Stomach smooth muscle (tissue), 2 donors: Measurements from ENCODE around the gene DCXR.
A peak's percentile ranks its signal among the peaks of the same experiment; 100 is the strongest.

Experiments used
- H3K27ac ChIP-seq: one replicate; pipeline ENCODE4 v1.7.0; 2013; ENCODE audit warnings: mild to moderate bottlenecking, low read length, inconsistent platforms
- H3K27me3 ChIP-seq, 2 donors: one replicate each; pipeline ENCODE4 v1.7.0; 2013; ENCODE audit warnings: low read length in 2 of 2; ENCODE audit not compliant: insufficient read depth in 2 of 2, control insufficient read depth in 1 of 2
- H3K36me3 ChIP-seq, 2 donors: one replicate each; pipeline ENCODE4 v1.7.0; 2013; ENCODE audit warnings: low read length in 2 of 2; ENCODE audit not compliant: control insufficient read depth in 2 of 2, insufficient read depth in 2 of 2
- H3K4me1 ChIP-seq: one replicate; pipeline ENCODE4 v1.7.0; 2013; ENCODE audit warnings: low read length; ENCODE audit not compliant: control insufficient read depth, insufficient read depth
- H3K4me3 ChIP-seq, 2 donors: one replicate each; pipeline ENCODE4 v1.7.0; 2013; ENCODE audit warnings: low read length in 2 of 2
- H3K9ac ChIP-seq, 2 donors: one replicate each; pipeline ENCODE4 v1.7.0; 2013; ENCODE audit warnings: low read length in 2 of 2, mild to moderate bottlenecking in 1 of 2
- H3K9me3 ChIP-seq, 2 donors: one replicate each; pipeline ENCODE4 v1.7.0; 2013; ENCODE audit warnings: low read length in 2 of 2; ENCODE audit not compliant: control insufficient read depth in 2 of 2
- donor health status: healthy.
- donor health status: Pancreatic carcinoma.

DCXR gene

GRCh38 chr17:82007495-82008257 is 29.8 kb downstream of the DCXR start:
- H3K9ac ChIP-seq: no peak overlapping the region
- H3K4me1 ChIP-seq: peaks cover 36% of the 10 kb centered on the region
- no peak overlapping the region for H3K27ac ChIP-seq
- H3K27me3 ChIP-seq: no peaks in the 10 kb centered on the region
- H3K9me3 ChIP-seq: no peaks in the 10 kb centered on the region
- H3K36me3 ChIP-seq: no peaks in the 10 kb centered on the region
- H3K4me3 ChIP-seq: no peak overlapping the region

GRCh38 chr17:82007228-82007494 is 30.3 kb downstream of the DCXR start:
- no peak overlapping the region for H3K27ac ChIP-seq

GRCh38 chr17:82006468-82007227 is 30.8 kb downstream of the DCXR start:
- Histone ChIP-seq H3K27me3 (no peaks in the 10 kb centered on the region), H3K4me3 (no peak overlapping the region), H3K4me1 (peaks cover 31% of the 10 kb centered on the region), H3K9ac (peak overlapping the region in 1 of 2 donors; percentile 29), H3K36me3 (no peaks in the 10 kb centered on the region), H3K27ac (no peak overlapping the region), H3K9me3 (no peaks in the 10 kb centered on the region)

More at GRCh38 chr17:82007228-82007494, 30.3 kb downstream of the DCXR start:
- Histone ChIP-seq H3K36me3 (no peaks in the 10 kb centered on the region), H3K27me3 (no peaks in the 10 kb centered on the region), H3K4me1 (peaks cover 31% of the 10 kb centered on the region), H3K9ac (no peak overlapping the region), H3K9me3 (no peaks in the 10 kb centered on the region), H3K4me3 (no peak overlapping the region)

GRCh38 chr17:82005701-82006348 is 31.7 kb downstream of the DCXR start:
- Histone ChIP-seq H3K4me1 (peaks cover 31% of the 10 kb centered on the region), H3K36me3 (no peaks in the 10 kb centered on the region), H3K27me3 (no peaks in the 10 kb centered on the region), H3K9ac (no peak overlapping the region), H3K4me3 (no peak overlapping the region), H3K27ac (no peak overlapping the region), H3K9me3 (no peaks in the 10 kb centered on the region)

- Histone ChIP-seq H3K4me3 (no peak overlapping the region), H3K9ac (no peak overlapping the region), H3K9me3 (no peaks in the 10 kb centered on the region), H3K4me1 (peaks cover 31% of the 10 kb centered on the region), H3K36me3 (no peaks in the 10 kb centered on the region), H3K27me3 (no peaks in the 10 kb centered on the region), H3K27ac (no peak overlapping the region)
Measured at GRCh38 chr17:82004517-82005455, 32.7 kb downstream of the DCXR start.

- H3K4me3 ChIP-seq: no peak overlapping the region
Measured at GRCh38 chr17:82003411-82004381, 33.8 kb downstream of the DCXR start.

GRCh38 chr17:82001571-82002056 is 35.9 kb downstream of the DCXR start:
- Histone ChIP-seq H3K4me3 (no peak overlapping the region), H3K9ac (no peak overlapping the region), H3K27me3 (no peaks in the 10 kb centered on the region), H3K4me1 (peaks cover 26% of the 10 kb centered on the region), H3K36me3 (peaks cover 0 to 3% of the 10 kb centered on the region in 2 donors), H3K27ac (no peak overlapping the region), H3K9me3 (no peaks in the 10 kb centered on the region)

More at GRCh38 chr17:82003411-82004381, 33.8 kb downstream of the DCXR start:
- no peaks in the 10 kb centered on the region for H3K36me3 ChIP-seq
- no peaks in the 10 kb centered on the region for H3K27me3 ChIP-seq
- H3K9me3 ChIP-seq: no peaks in the 10 kb centered on the region
- peaks cover 31% of the 10 kb centered on the region for H3K4me1 ChIP-seq
- no peak overlapping the region for H3K27ac ChIP-seq
- no peak overlapping the region for H3K9ac ChIP-seq

GRCh38 chr17:82000803-82001570 is 36.5 kb downstream of the DCXR start:
- Histone ChIP-seq H3K4me3 (no peak overlapping the region), H3K4me1 (peaks cover 20% of the 10 kb centered on the region), H3K9me3 (no peaks in the 10 kb centered on the region), H3K27me3 (no peaks in the 10 kb centered on the region), H3K9ac (no peak overlapping the region), H3K27ac (no peak overlapping the region), H3K36me3 (peaks cover 0 to 3% of the 10 kb centered on the region in 2 donors)
